HG03378 (cell line): ENCODE measurements around the gene ORC6.

Source experiments
- ATAC-seq: cut with Tn5 transposase; IDR thresholded peaks from one replicate; pipeline ENCODE4 v1.9.1; 2021; ENCODE audit warnings: mild to moderate bottlenecking, moderate library complexity; ENCODE audit not compliant: unreplicated experiment

ORC6 gene

GRCh38 chr16:46700048-46700447 is 10.6 kb downstream of the ORC6 start:
- ATAC-seq, result no peak

GRCh38 chr16:46701615-46702014 is 12.2 kb downstream of the ORC6 start:
- ATAC-seq, result no peak

- no peak for ATAC-seq
Measured at GRCh38 chr16:46702030-46702429, 12.6 kb downstream of the ORC6 start.

GRCh38 chr16:46706642-46707041 is 17.2 kb downstream of the ORC6 start:
- ATAC-seq, result no peak

- ATAC-seq, result no peak
Measured at GRCh38 chr16:46709469-46710005, 20.1 kb downstream of the ORC6 start.

GRCh38 chr16:46711106-46712058 is 21.9 kb downstream of the ORC6 start:
- no peak for ATAC-seq

GRCh38 chr16:46712911-46713310 is 23.5 kb downstream of the ORC6 start:
- no peak for ATAC-seq

- ATAC-seq, result no peak
Measured at GRCh38 chr16:46713634-46714033, 24.2 kb downstream of the ORC6 start.

GRCh38 chr16:46714797-46715591 is 25.5 kb downstream of the ORC6 start:
- ATAC-seq, result no peak

- no peak for ATAC-seq
Measured at GRCh38 chr16:46715769-46716305, 26.4 kb downstream of the ORC6 start.

GRCh38 chr16:46717692-46718091 is 28.2 kb downstream of the ORC6 start:
- ATAC-seq, result no peak

GRCh38 chr16:46718214-46718613 is 28.8 kb downstream of the ORC6 start:
- no peak for ATAC-seq

- no peak for ATAC-seq
Measured at GRCh38 chr16:46719528-46719927, 30.1 kb downstream of the ORC6 start.

- ATAC-seq, result no peak
Measured at GRCh38 chr16:46720619-46721018, 31.2 kb downstream of the ORC6 start.

GRCh38 chr16:46721885-46722284 is 32.4 kb downstream of the ORC6 start:
- no peak for ATAC-seq

GRCh38 chr16:46727184-46727583 is 37.7 kb downstream of the ORC6 start:
- no peak for ATAC-seq

- ATAC-seq, result no peak
Measured at GRCh38 chr16:46727630-46728029, 38.2 kb downstream of the ORC6 start.

GRCh38 chr16:46728806-46729205 is 39.3 kb downstream of the ORC6 start:
- ATAC-seq, result no peak

GRCh38 chr16:46729326-46729995 is 40.0 kb downstream of the ORC6 start:
- ATAC-seq, result no peak

GRCh38 chr16:46730126-46730525 is 40.7 kb downstream of the ORC6 start:
- ATAC-seq, result no peak
